GM18519 (cell line): ENCODE results near the gene SLC40A1.

ENCODE experiments used
- ATAC-seq: cut with Tn5 transposase; IDR thresholded peaks from one replicate; pipeline ENCODE4 v1.9.1; 2021; ENCODE audit warnings: mild to moderate bottlenecking, moderate library complexity; ENCODE audit not compliant: unreplicated experiment, low FRiP score

The SLC40A1 gene

DNA sequence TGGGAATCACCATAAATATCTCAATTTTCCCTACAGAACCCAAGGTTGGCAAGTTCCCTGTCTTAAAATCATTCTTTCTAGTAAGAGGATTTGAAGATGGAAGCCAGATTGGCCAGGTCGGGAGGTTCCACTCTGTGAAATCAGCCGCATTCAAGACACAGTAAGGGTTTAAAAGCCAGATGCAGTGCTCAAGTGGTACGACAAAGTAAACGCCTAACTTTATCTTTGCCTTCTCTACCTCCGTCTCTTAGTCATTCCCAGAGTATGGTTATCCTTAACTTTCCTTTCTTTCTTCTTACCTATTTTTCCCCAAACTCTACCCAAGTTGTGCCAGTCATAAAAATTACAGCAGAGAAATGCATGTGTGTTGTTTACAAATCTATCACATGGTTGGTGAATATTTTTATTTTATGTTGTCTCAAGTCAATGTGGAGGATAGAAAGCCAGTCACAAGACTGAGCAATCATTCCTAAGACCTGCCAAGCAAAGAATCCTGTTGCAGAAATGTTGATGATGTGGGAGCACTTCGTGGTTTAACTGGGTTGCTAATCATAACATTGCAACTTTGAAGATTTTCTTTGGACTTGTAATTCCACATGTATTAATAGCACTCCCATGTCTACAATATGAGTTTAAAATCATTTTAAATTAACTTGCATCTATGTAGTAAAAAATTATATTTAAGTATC lies 62.6 kb downstream of the SLC40A1 start:
- no peak for ATAC-seq

DNA sequence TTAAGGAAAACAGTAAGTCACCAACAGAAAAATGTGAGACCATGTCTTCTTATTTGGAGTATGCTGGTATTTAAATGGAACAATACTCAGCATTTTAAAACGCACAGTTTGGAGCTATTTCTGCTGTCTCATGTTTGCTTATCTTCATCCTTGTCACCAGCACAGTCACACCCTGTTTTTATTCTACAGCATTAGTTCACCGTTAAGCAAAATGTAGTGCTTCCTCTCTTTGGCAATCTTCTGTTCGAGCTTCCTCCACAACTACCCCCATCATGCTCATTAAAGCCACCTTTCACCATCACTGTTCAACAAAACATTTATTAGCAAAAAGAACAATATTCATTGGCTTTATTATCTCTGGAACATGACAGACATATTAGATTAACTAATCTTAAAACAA lies 64.0 kb downstream of the SLC40A1 start:
- no peak for ATAC-seq

DNA sequence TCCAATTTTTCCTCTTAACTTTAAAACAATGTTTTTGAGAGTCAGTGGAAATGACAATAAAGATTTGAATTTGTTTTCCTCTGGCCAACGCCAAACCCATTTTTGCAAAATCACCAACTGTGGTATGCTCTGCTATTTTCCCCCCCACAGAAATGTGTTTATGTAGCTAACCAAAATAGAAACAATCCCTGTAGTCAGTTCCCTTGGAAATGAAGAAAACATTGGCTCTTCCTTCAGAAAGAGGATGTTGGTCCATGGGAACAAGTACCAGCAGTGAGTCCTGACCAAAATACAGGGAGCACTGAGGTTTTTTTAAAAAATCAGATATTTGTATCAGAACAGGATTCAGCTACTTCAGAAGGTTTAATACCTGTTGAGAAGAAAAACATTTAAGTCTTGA lies 65.3 kb downstream of the SLC40A1 start:
- no peak for ATAC-seq

DNA sequence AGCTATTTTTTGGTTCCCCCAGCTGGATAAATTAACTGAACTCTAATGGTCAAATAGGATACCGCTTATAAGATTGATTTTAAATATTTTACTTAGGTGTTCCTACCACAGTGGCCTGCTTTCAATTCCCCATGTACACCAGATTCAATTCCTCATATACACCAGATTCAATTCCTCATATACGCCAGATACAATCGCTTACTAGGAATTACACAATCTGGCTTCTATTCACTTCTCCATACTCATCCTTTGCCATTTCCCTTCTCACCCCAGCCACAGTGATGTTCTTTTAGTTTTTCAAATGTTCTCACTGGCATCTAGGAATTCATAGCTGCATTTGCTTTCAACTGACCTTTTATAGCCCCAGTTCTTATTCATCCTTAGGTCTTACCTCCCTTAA lies 66.5 kb downstream of the SLC40A1 start:
- ATAC-seq: no peak

DNA sequence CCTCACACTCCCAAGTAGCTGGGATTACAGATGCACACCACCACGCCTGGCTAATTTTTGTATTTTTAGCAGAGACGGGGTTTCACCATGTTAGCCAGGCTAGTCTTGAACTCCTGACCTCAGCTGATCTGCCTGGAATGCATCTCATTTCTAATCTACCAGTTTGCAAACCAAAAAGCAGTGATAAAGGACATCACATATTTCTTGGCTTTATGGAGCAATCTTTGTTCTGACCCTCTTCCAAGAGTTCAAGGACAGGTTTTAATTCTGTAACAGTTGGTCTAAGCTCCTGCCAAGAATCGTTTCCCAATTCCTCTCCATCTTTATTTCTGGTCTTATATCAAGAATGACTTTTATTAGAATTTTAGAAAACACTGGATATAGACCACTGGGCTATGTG lies 67.7 kb downstream of the SLC40A1 start:
- no peak for ATAC-seq

DNA sequence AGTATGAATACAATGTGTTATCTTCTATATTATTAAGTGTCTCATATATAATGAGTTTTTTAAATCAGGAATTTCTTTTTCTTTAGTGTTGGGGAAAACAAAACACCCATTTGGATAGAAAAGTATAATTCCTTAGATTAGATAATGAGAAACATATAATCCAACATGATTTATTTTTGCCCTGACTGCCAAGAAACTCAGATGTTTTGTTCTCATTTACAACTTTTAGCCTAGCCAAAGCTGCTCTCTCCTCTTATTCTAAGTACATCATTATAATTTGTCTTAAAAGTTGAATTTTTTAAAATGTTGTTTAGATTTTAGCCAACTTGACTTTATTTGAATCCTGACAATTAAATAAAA lies 68.6 kb downstream of the SLC40A1 start:
- no peak for ATAC-seq

DNA sequence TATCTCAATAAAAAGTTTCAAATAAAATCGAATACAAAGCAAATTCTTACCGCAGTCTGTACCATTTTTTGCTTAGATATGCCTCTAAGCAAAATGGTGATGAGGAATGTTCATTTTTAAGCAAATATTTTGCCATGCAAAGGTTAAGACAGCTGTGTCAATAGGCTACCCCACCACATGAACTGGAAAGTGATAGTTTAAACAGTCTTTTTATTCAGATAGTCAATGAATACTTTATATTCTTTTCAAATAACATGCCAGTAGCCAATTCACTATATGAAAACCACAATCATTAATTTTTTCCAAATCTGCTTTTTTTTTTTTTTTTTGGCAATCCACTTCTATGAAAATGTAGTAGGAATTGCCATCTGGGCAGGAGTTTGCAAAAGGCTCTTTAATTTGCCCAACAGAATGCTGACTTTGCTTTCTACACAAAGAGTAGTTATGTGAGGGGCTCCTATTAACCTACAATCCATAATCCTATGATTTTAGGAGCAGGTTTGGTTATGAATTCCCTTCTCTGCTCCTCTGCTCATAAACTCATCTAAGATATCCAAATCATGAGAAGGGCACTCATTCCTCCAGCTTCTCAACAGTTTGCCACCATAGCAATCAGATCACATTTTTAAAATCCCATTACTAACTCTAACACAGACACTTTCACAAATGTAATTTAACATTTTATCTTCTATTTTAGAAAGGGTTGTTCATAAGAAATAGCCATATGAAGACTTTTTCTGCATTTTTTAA lies 69.2 kb downstream of the SLC40A1 start:
- ATAC-seq: no peak
